ENCODE results near the gene PCDHB12. TPM values are rescaled to one million over a fixed set of nuclear protein-coding genes. Genes with fewer than 3 reads are reported as not detected.
"Not testable (repeated sequence)": the region's sequence is repeated elsewhere in the genome, so short reads cannot be mapped to it uniquely, and the experiment has no call there.

The PCDHB12 gene
- total RNA-seq, 1 experiment from 2014 or later = not detected

DNA sequence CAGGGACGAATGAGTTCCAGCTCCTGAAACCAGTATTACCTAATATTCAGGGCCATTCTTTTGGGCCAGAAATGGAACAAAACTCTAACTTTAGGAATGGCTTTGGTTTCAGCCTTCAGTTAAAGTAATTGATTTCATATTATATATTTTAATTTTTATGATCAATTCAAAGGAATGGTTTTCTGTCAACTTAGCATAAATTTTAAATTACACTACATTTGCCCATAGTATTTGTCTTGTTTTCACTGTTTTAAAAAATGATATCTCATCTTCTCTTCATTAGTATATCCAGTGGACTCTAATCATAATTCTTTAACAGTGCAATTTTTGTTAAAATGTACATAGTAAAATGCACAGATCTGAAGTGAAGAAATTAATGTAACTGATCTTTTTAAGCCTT is 28.2 kb upstream of the PCDHB12 start:
- no TSS peak for BruUV-seq (replicated peaks)
- no peaks in the 10 kb centered on the region for H3K27me3 ChIP-seq (replicated peaks; ENCODE audit: control insufficient read depth, insufficient read depth, low read length)
- no peaks in the 10 kb centered on the region for H3K4me1 ChIP-seq
- Mint-ChIP-seq H3K27me3 (ENCODE audit: insufficient read depth, unreplicated experiment) (no peaks in the 10 kb centered on the region), H3K4me1 (ENCODE audit: low read depth, unreplicated experiment) (no peaks in the 10 kb centered on the region), H3K36me3 (ENCODE audit: insufficient read depth, unreplicated experiment) (no peaks in the 10 kb centered on the region), H3K27ac (ENCODE audit: unreplicated experiment) (no peak overlapping the region), H3K4me3 (ENCODE audit: unreplicated experiment) (no peak overlapping the region), H3K9me3 (ENCODE audit: unreplicated experiment) (peaks cover 8% of the 10 kb centered on the region)
- no peak overlapping the region for H3K4me3 ChIP-seq (ENCODE audit: low read depth, low read length)
- DNase-seq = no peak
- POLR2A ChIA-PET = no interaction called here
- TF ChIP-seq, protein P1, sequence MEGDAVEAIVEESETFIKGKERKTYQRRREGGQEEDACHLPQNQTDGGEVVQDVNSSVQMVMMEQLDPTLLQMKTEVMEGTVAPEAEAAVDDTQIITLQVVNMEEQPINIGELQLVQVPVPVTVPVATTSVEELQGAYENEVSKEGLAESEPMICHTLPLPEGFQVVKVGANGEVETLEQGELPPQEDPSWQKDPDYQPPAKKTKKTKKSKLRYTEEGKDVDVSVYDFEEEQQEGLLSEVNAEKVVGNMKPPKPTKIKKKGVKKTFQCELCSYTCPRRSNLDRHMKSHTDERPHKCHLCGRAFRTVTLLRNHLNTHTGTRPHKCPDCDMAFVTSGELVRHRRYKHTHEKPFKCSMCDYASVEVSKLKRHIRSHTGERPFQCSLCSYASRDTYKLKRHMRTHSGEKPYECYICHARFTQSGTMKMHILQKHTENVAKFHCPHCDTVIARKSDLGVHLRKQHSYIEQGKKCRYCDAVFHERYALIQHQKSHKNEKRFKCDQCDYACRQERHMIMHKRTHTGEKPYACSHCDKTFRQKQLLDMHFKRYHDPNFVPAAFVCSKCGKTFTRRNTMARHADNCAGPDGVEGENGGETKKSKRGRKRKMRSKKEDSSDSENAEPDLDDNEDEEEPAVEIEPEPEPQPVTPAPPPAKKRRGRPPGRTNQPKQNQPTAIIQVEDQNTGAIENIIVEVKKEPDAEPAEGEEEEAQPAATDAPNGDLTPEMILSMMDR (IDR thresholded peaks at IDR 0.05; ENCODE audit: insufficient read depth in 1 of 2, low read depth in 1 of 2, low read length in 1 of 2, severe bottlenecking in 1 of 2, unreplicated experiment in 1 of 2) = no peak
- CTCF ChIA-PET = no interaction called here
- intact Hi-C loops (cut with micrococcal nuclease; ENCODE audit: unreplicated experiment) = no loop called here
- H3K9me3 ChIP-seq = no peaks in the 10 kb centered on the region
- H3K36me3 ChIP-seq (ENCODE audit: control insufficient read depth, insufficient read depth, low read length) = no peaks in the 10 kb centered on the region

DNA sequence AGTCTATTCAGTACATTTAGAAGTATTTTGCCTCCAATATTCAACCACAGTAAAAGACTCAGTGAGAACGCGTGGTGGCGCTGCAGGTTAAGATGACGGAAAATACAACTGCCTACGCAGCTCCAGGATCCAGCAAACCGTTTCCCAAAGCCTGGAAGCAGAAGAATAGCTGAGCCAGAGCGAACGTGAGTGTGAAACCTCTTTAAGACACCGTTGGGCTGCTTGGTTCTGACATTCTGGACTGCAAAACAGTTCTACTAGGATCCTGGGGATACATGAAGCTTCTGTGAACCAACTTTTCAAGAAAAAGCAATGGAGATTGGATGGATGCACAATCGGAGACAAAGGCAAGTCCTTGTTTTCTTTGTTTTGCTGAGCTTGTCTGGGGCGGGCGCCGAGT is 26.3 kb upstream of the PCDHB12 start, which contains the start of gene PCDHB16:
PCDHB16 (plus strand) TSS at position 140 of the 400 bp plus-strand sequence; CDS start at position 313, 173 bp downstream.
- DNase-seq = no peak
- Mint-ChIP-seq H3K4me3 (ENCODE audit: unreplicated experiment) (no peak within 1 kb of the TSS), H3K36me3 (ENCODE audit: insufficient read depth, unreplicated experiment) (no peaks in the 10 kb centered on the region), H3K27me3 (ENCODE audit: insufficient read depth, unreplicated experiment) (no peaks in the 10 kb centered on the region), H3K4me1 (ENCODE audit: low read depth, unreplicated experiment) (no peaks in the 10 kb centered on the region), H3K9me3 (ENCODE audit: unreplicated experiment) (peaks cover 25% of the 10 kb centered on the region), H3K27ac (ENCODE audit: unreplicated experiment) (no peak within 1 kb of the TSS)
- Histone ChIP-seq H3K4me1 (no peaks in the 10 kb centered on the region), H3K4me3 (ENCODE audit: low read depth, low read length) (no peak within 1 kb of the TSS), H3K36me3 (ENCODE audit: control insufficient read depth, insufficient read depth, low read length) (no peaks in the 10 kb centered on the region), H3K27me3 (replicated peaks; ENCODE audit: control insufficient read depth, insufficient read depth, low read length) (no peaks in the 10 kb centered on the region), H3K9me3 (no peaks in the 10 kb centered on the region)
- TF ChIP-seq, protein P1 (IDR thresholded peaks at IDR 0.05; ENCODE audit: insufficient read depth in 1 of 2, low read depth in 1 of 2, low read length in 1 of 2, severe bottlenecking in 1 of 2, unreplicated experiment in 1 of 2) = no peak
- POLR2A ChIA-PET = no interaction called here
- CTCF ChIA-PET = interaction anchor here (0.8 kb wide), 1 partner anchor 10 kb away, joined by 3 read pairs; no protein-coding TSS in a partner anchor
- intact Hi-C loops (cut with micrococcal nuclease; ENCODE audit: unreplicated experiment) = no loop called here
- BruUV-seq (replicated peaks) = no TSS peak

DNA sequence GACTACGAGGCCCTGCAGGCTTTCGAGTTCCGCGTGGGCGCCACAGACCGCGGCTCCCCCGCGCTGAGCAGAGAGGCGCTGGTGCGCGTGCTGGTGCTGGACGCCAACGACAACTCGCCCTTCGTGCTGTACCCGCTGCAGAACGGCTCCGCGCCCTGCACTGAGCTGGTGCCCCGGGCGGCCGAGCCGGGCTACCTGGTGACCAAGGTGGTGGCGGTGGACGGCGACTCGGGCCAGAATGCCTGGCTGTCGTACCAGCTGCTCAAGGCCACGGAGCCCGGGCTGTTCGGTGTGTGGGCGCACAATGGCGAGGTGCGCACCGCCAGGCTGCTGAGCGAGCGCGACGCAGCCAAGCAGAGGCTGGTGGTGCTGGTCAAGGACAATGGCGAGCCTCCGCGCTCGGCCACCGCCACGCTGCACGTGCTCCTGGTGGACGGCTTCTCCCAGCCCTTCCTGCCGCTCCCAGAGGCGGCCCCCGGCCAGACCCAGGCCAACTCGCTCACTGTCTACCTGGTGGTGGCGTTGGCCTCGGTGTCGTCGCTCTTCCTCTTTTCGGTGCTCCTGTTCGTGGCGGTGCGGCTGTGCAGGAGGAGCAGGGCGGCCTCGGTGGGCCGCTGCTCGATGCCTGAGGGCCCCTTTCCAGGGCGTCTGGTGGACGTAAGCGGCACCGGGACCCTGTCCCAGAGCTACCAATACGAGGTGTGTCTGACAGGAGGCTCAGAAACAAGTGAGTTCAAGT is 24.2 kb upstream of the PCDHB12 start:
- H3K4me3 Mint-ChIP-seq (ENCODE audit: unreplicated experiment); H3K27me3 ChIP-seq (replicated peaks; ENCODE audit: control insufficient read depth, insufficient read depth, low read length); H3K27me3 Mint-ChIP-seq (ENCODE audit: insufficient read depth, unreplicated experiment); H3K9me3 ChIP-seq; POLR2A ChIA-PET; H3K4me3 ChIP-seq (ENCODE audit: low read depth, low read length); H3K36me3 Mint-ChIP-seq (ENCODE audit: insufficient read depth, unreplicated experiment); H3K4me1 ChIP-seq; CTCF ChIA-PET; BruUV-seq (replicated peaks); H3K27ac Mint-ChIP-seq (ENCODE audit: unreplicated experiment); DNase-seq; H3K4me1 Mint-ChIP-seq (ENCODE audit: low read depth, unreplicated experiment); H3K36me3 ChIP-seq (ENCODE audit: control insufficient read depth, insufficient read depth, low read length); intact Hi-C loops (cut with micrococcal nuclease; ENCODE audit: unreplicated experiment): not testable (repeated sequence)
- peaks cover 36% of the 10 kb centered on the region for H3K9me3 Mint-ChIP-seq (ENCODE audit: unreplicated experiment)

Data from Caco-2 (cell line).